ENCODE results near the gene DGCR6. TPM values are rescaled to one million over a fixed set of nuclear protein-coding genes. Genes with fewer than 3 reads are reported as not detected.
A peak's percentile ranks its signal among the peaks of the same experiment; 100 is the strongest.
"Not testable (repeated sequence)": the region's sequence is repeated elsewhere in the genome, so short reads cannot be mapped to it uniquely, and the experiment has no call there.

Gene DGCR6
- total and polyA plus RNA-seq, 4 donors, result 0.88 to 5.8 (median 2.5) TPM

DNA sequence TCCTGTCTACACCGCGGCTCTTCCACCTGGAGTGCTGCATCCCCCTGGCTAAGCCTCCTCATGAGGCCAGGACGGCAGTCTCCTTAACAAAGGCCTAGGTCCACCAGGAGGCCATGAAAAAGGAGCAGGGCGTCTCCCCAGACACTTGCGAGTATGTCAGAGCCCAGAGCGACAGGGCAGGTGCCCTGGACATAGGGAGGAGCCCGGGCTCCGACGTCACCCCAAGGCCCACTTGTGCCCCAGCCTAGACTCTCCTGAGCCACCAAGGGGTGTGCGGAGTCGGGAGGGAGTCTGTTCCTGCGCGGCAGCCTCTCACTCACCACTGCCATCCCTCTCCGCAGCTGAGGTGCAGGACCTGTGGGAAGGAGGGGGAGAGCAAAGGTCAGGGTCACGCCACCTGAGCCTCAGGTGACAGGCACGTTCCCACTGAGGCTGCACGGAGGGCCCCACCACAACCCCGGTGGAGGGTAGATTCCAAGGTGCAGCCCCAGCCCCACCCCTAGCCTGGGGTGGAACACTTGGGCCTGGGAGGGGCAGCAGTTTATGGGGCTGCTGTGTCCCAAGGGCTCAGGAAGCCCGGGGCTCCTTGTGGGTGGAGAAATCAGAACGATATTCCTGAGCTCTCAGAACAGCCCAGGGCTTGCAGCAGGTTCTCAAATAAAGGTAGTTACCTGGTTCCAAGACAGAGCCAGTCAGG is 19.4 kb downstream of the DGCR6 start:
- no CpG with 5 or more reads among the region's 20 CpGs for WGBS, 2 donors

DNA sequence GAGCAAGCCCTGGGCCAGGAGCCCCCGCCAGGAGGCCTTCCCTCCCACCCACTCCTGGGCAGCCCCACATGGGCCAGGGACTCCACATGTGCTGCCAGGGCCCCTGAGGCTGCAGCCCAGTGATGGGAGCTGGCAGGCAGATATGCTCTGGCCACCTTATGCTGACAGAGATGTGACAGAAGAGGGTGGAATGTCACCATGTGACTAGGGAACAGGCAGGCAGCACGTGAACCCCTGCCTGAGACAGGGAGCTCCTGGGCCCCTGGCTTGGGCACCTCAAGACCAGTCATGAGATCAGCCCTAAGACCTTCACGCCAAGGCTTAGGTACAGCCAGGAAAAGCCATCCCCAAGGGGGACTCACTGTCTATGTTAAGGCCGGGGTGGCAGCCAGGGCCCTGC is 20.9 kb downstream of the DGCR6 start:
- Histone ChIP-seq H3K4me3 (ENCODE audit: low read length in 2 of 2) (no peak overlapping the region), H3K27ac (ENCODE audit: low read depth in 1 of 2, low read length in 2 of 2) (no peak overlapping the region), H3K4me1 (ENCODE audit: control insufficient read depth in 1 of 2, insufficient read depth in 2 of 2, low read length in 2 of 2) (no peaks in the 10 kb centered on the region), H3K27me3 (ENCODE audit: control insufficient read depth in 1 of 2, insufficient read depth in 2 of 2, low read length in 1 of 2) (no peaks in the 10 kb centered on the region), H3K9me3 (ENCODE audit: control insufficient read depth, low read length) (no peaks in the 10 kb centered on the region), H3K36me3 (ENCODE audit: control insufficient read depth in 1 of 2, insufficient read depth in 2 of 2, low read length in 1 of 2) (no peaks in the 10 kb centered on the region)
- no peak for ATAC-seq (ENCODE audit: low FRiP score)
- WGBS, 2 donors, result no CpG with 5 or more reads among the region's 4 CpGs
- no peak for DNase-seq
- intact Hi-C loops (cut with DNase I), result no loop called here

More for the DNA sequence above, 19.4 kb downstream of the DGCR6 start:
- ATAC-seq (ENCODE audit: low FRiP score) (no peak), DNase-seq (no peak)
- no peak overlapping the region for H3K4me3 ChIP-seq (ENCODE audit: low read length in 2 of 2)
- intact Hi-C loops (cut with DNase I), result no loop called here
- H3K27ac ChIP-seq (ENCODE audit: low read depth in 1 of 2, low read length in 2 of 2), result no peak overlapping the region
- H3K9me3 ChIP-seq (ENCODE audit: control insufficient read depth, low read length), result no peaks in the 10 kb centered on the region
- no peaks in the 10 kb centered on the region for H3K4me1 ChIP-seq (ENCODE audit: control insufficient read depth in 1 of 2, insufficient read depth in 2 of 2, low read length in 2 of 2)
- H3K36me3 ChIP-seq (ENCODE audit: control insufficient read depth in 1 of 2, insufficient read depth in 2 of 2, low read length in 1 of 2), result no peaks in the 10 kb centered on the region
- H3K27me3 ChIP-seq (ENCODE audit: control insufficient read depth in 1 of 2, insufficient read depth in 2 of 2, low read length in 1 of 2), result no peaks in the 10 kb centered on the region

DNA sequence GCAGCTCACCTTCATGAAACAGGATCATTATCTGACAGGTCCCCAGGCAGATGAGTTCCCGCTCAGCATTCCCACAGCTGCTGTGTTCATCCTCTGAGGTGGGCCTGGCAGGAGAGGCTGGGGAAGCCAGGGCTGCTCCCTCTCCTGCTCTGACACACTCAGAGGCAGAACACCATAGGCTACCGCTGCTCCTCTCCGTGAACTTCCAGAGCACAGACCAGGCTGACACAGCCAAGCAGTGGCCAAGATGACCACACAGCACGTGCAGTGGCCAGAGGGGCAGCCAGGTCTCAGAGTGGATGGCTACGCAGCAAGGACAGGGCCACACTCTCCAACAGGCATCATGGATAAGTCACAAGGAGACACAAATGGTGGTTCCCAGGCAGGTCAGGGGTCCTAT is 21.5 kb downstream of the DGCR6 start:
- Histone ChIP-seq H3K27me3 (ENCODE audit: control insufficient read depth in 1 of 2, insufficient read depth in 2 of 2, low read length in 1 of 2) (no peaks in the 10 kb centered on the region), H3K4me1 (ENCODE audit: control insufficient read depth in 1 of 2, insufficient read depth in 2 of 2, low read length in 2 of 2) (no peaks in the 10 kb centered on the region), H3K36me3 (ENCODE audit: control insufficient read depth in 1 of 2, insufficient read depth in 2 of 2, low read length in 1 of 2) (no peaks in the 10 kb centered on the region), H3K27ac (ENCODE audit: low read depth in 1 of 2, low read length in 2 of 2) (no peak overlapping the region), H3K9me3 (ENCODE audit: control insufficient read depth, low read length) (no peaks in the 10 kb centered on the region), H3K4me3 (ENCODE audit: low read length in 2 of 2) (no peak overlapping the region)
- DNase-seq, result no peak
- no CpG with 5 or more reads among the region's 5 CpGs for WGBS, 2 donors
- no peak for ATAC-seq (ENCODE audit: low FRiP score)
- intact Hi-C loops (cut with DNase I), result no loop called here

DNA sequence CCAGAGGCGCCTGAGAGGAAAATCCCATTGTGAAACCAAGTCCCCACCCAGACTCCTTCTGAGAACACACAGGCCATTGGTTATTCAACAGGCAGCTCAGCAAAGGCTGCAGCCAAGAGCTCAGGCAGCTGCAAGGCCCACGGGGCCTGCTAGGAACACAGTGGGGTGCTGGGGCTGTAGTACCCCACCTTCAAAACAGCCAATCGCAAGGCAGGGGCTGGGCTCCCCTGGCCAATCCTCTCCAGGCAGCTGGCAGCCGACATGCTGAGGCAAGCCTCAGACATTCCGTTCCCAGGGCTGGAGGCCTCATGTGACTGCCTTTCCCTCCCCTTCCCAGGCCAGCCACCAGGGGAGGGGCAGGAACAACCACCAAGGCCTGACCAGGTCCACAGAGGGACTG is 23.3 kb downstream of the DGCR6 start:
- Histone ChIP-seq H3K27me3 (ENCODE audit: control insufficient read depth in 1 of 2, insufficient read depth in 2 of 2, low read length in 1 of 2) (no peaks in the 10 kb centered on the region), H3K36me3 (ENCODE audit: control insufficient read depth in 1 of 2, insufficient read depth in 2 of 2, low read length in 1 of 2) (no peaks in the 10 kb centered on the region), H3K9me3 (ENCODE audit: control insufficient read depth, low read length) (no peaks in the 10 kb centered on the region), H3K4me3 (ENCODE audit: low read length in 2 of 2) (no peak overlapping the region), H3K27ac (ENCODE audit: low read depth in 1 of 2, low read length in 2 of 2) (no peak overlapping the region), H3K4me1 (ENCODE audit: control insufficient read depth in 1 of 2, insufficient read depth in 2 of 2, low read length in 2 of 2) (no peaks in the 10 kb centered on the region)
- ATAC-seq (ENCODE audit: low FRiP score), result peak; percentile 94
- 17% methylated on average over 2 of the region's 5 CpGs; no CpG with 5 or more reads in 1 of the 2 donors for WGBS, 2 donors
- intact Hi-C loops (cut with DNase I), result no loop called here
- peak in 1 of 2 donors; percentile 13 for DNase-seq

DNA sequence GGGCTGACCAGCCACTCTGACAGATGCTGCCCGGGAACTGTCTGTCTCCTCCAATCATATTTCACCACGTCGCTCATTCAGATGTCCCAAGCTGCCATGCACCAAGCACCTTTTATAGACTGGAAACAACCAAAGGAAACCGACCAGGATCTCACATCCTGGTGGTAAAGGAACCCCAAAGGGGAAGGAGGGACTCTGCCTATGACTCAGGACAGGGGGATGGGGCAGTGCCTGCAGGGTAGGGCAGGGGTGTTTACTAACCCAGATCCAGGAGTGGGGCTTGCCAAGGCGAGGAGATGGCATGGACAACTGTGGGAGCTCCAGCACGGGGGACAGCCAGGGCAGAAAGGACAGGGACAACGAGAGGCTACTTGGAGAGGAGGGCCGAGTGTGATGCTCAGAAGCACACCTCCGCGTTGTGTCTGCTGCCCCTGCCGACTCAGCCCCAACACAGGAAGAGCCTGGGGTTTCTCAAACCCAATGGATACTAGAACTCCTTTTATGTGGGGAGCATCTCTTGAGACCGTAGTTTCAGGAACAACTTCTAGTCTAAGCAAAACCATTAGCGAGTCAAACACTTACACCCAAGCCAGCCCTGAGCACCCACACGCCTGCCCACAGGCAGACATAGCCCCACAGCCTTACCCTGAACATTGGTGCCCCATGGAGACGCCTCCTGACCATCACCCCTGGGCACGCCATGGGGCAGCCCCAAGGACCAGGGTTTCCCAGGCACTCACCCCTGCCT is 26.0 kb downstream of the DGCR6 start:
- H3K27ac ChIP-seq (ENCODE audit: low read depth in 1 of 2, low read length in 2 of 2), result no peak overlapping the region
- no peaks in the 10 kb centered on the region for H3K9me3 ChIP-seq (ENCODE audit: control insufficient read depth, low read length)
- no peaks in the 10 kb centered on the region for H3K36me3 ChIP-seq (ENCODE audit: control insufficient read depth in 1 of 2, insufficient read depth in 2 of 2, low read length in 1 of 2)
- WGBS, 2 donors, result no CpG with 5 or more reads among the region's 16 CpGs
- no peaks in the 10 kb centered on the region for H3K27me3 ChIP-seq (ENCODE audit: control insufficient read depth in 1 of 2, insufficient read depth in 2 of 2, low read length in 1 of 2)
- no peaks in the 10 kb centered on the region for H3K4me1 ChIP-seq (ENCODE audit: control insufficient read depth in 1 of 2, insufficient read depth in 2 of 2, low read length in 2 of 2)
- no peak overlapping the region for H3K4me3 ChIP-seq (ENCODE audit: low read length in 2 of 2)
- intact Hi-C loops (cut with DNase I), result no loop called here
- no peak for ATAC-seq (ENCODE audit: low FRiP score)
- no peak for DNase-seq

DNA sequence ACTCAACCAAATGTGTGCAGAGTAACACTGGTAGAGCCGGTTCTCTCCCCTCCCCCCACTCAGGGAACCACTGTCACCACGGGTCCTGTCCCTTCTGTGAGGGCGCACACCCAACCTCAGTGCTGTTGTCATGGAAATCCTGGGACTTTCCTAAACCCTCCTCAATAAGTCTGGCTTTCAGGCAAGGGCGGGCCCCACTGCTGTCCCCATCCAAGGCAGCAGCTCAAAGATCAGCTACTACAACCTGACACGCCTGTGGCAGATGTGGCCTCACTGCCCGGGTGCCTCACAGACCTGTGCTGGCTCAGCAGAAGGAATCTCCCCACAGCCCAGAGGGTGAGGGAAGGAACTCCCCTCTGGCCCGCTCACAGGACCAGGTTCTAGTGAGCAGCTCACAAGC is 27.8 kb downstream of the DGCR6 start:
- H3K27me3 ChIP-seq (ENCODE audit: control insufficient read depth in 1 of 2, insufficient read depth in 2 of 2, low read length in 1 of 2), result no peaks in the 10 kb centered on the region
- H3K36me3 ChIP-seq (ENCODE audit: control insufficient read depth in 1 of 2, insufficient read depth in 2 of 2, low read length in 1 of 2), result no peaks in the 10 kb centered on the region
- no peak for ATAC-seq (ENCODE audit: low FRiP score)
- no peak overlapping the region for H3K4me3 ChIP-seq (ENCODE audit: low read length in 2 of 2)
- intact Hi-C loops (cut with DNase I), result no loop called here
- H3K27ac ChIP-seq (ENCODE audit: low read depth in 1 of 2, low read length in 2 of 2), result no peak overlapping the region
- WGBS, 2 donors, result no CpG with 5 or more reads among the region's 7 CpGs
- no peaks in the 10 kb centered on the region for H3K4me1 ChIP-seq (ENCODE audit: control insufficient read depth in 1 of 2, insufficient read depth in 2 of 2, low read length in 2 of 2)
- DNase-seq, result no peak
- H3K9me3 ChIP-seq (ENCODE audit: control insufficient read depth, low read length), result no peaks in the 10 kb centered on the region

DNA sequence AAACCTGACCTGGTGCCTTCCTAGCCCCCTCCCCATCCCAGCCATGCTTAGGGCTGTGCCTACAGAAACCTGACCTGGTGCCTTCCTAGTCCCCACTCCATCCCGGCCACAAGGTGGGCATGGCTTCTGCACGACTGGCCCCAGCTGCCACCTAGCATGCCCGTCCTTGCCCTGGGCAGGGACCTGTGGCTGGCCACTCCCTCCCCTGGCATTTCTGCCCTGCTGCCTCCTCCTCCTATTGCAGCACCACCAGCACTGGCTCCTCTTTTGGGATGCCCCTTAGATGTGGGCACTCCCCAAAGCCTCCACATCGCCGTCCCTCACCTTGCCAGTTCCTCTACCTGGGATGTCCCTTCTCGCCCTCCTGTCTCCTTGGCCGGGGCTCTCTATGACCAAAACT is 28.6 kb downstream of the DGCR6 start:
- H3K4me1 ChIP-seq (ENCODE audit: control insufficient read depth in 1 of 2, insufficient read depth in 2 of 2, low read length in 2 of 2); H3K9me3 ChIP-seq (ENCODE audit: control insufficient read depth, low read length); H3K4me3 ChIP-seq (ENCODE audit: low read length in 2 of 2); H3K27ac ChIP-seq (ENCODE audit: low read depth in 1 of 2, low read length in 2 of 2); ATAC-seq (ENCODE audit: low FRiP score); DNase-seq; intact Hi-C loops (cut with DNase I); H3K36me3 ChIP-seq (ENCODE audit: control insufficient read depth in 1 of 2, insufficient read depth in 2 of 2, low read length in 1 of 2); H3K27me3 ChIP-seq (ENCODE audit: control insufficient read depth in 1 of 2, insufficient read depth in 2 of 2, low read length in 1 of 2): not testable (repeated sequence)
- WGBS, 2 donors, result no CpG with 5 or more reads among the region's 7 CpGs

DNA sequence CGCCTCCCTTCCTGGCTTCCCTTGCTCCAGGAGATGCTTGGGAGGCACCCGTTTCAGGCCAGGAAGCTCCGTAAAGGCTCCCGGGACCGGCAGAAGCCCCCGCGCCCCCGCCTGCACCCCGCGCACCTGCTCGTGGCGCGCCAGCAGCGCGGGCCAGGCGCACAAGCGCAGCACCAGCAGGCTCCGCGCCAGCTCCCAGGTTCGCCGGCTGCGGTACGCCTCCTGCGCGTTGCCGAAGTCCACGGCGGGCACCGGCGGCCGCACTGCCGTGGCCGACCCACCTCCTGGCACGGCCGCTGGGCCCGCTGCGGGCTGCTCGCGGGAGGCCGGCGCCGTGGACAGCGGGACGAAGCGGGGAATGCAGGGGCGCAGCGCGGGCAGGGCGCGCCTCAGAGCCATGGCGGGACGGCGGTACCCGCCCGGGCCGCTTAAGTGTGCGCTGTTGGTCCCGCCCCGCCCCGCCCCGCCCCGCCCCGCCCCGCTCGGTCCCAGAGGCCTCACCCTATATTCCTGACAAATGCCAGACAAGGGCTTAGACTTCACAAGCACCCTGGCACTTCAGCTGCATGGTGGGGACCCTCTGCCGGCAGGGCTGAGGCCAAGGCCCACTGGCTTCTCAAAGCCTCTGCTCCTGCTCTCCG is 29.9 kb downstream of the DGCR6 start, which contains the start of gene PRODH:
TSS of gene PRODH (minus strand) at position 405 of the 641 bp plus-strand sequence. CDS start at position 399, 6 bp downstream.
- Histone ChIP-seq H3K4me1 (ENCODE audit: control insufficient read depth in 1 of 2, insufficient read depth in 2 of 2, low read length in 2 of 2) (no peaks in the 10 kb centered on the region), H3K27ac (ENCODE audit: low read depth in 1 of 2, low read length in 2 of 2) (no peak within 1 kb of the TSS), H3K36me3 (ENCODE audit: control insufficient read depth in 1 of 2, insufficient read depth in 2 of 2, low read length in 1 of 2) (no peaks in the 10 kb centered on the region), H3K27me3 (ENCODE audit: control insufficient read depth in 1 of 2, insufficient read depth in 2 of 2, low read length in 1 of 2) (no peaks in the 10 kb centered on the region), H3K4me3 (ENCODE audit: low read length in 2 of 2) (no peak within 1 kb of the TSS), H3K9me3 (ENCODE audit: control insufficient read depth, low read length) (no peaks in the 10 kb centered on the region)
- ATAC-seq (ENCODE audit: low FRiP score) (no peak), DNase-seq (no peak)
- intact Hi-C loops (cut with DNase I), result no loop called here
- no CpG with 5 or more reads among the region's 67 CpGs for WGBS, 2 donors
